B cell (primary cell): ENCODE data around the gene DUSP1. TPM values are rescaled to one million over a fixed set of nuclear protein-coding genes. Genes with fewer than 3 reads are reported as not detected.

Source experiments
- ATAC-seq: fragments of 200-7000 bp; cut with Tn5 transposase; one replicate; pipeline ENCODE4 v1.10.0; 2021; ENCODE audit warnings: low read depth, mild to moderate bottlenecking, moderate number of reproducible peaks, moderate library complexity
- CTCF ChIA-PET: fragments of 350-600 bp; sonication (Branson Sonifier 250); formaldehyde crosslinking; loops from one replicate; lab custom pipeline; 2021; ENCODE audit warnings: antibody characterized with exemption, inconsistent platforms; lab: Charles Lee
- POLR2A ChIA-PET: fragments of 350-600 bp; sonication (Branson Sonifier 250); formaldehyde crosslinking; loops from one replicate; lab custom pipeline; 2021; ENCODE audit warnings: antibody characterized with exemption; lab: Charles Lee
- DNase-seq: peaks from one replicate; pipeline ENCODE4 v3.0.0; 2013
- H2AFZ ChIP-seq: 2 replicates; pipeline ENCODE4 v1.6.1; 2012; ENCODE audit warnings: mild to moderate bottlenecking, low read depth, low read length; ENCODE audit not compliant: insufficient read depth, poor library complexity, severe bottlenecking
- H3K27ac ChIP-seq, 2 donors: 1 replicate in 1 of 2; 2 replicates in 1 of 2; pipeline ENCODE4 v1.5.1; 2012 to 2013; ENCODE audit warnings: low read length in 2 of 2, mild to moderate bottlenecking in 2 of 2, moderate library complexity in 1 of 2
- H3K27me3 ChIP-seq, 4 experiments: fragments of 200-600 bp in 1 of 4; sonication (generic) in 1 of 4; replicated peaks in 1 of 4; 1 replicate in 2 of 4; 2 replicates in 2 of 4; pipeline versions ENCODE4 v1.6.1 to v1.7.0; 2013 to 2016; ENCODE audit warnings: low read length in 3 of 4, mild to moderate bottlenecking in 2 of 4, mixed read lengths in 1 of 4, moderate library complexity in 1 of 4; ENCODE audit not compliant: insufficient read depth in 4 of 4, control insufficient read depth in 3 of 4; ENCODE audit errors: control extremely low read depth in 1 of 4
- H3K36me3 ChIP-seq, 2 experiments: replicated peaks in 1 of 2; 1 replicate in 1 of 2; 2 replicates in 1 of 2; pipeline versions ENCODE4 v1.6.1 to v1.7.1; 2013; ENCODE audit warnings: low read length in 1 of 2; ENCODE audit not compliant: insufficient read depth in 2 of 2, control insufficient read depth in 1 of 2; ENCODE audit errors: control extremely low read depth in 1 of 2, extremely low read depth in 1 of 2
- H3K4me1 ChIP-seq, 2 donors: fragments of 200-600 bp in 1 of 2; sonication (generic) in 1 of 2; 1 replicate in 1 of 2; 2 replicates in 1 of 2; pipeline versions ENCODE4 v1.5.1 to v1.6.1; 2013 to 2017; ENCODE audit warnings: low read length in 2 of 2; ENCODE audit not compliant: control insufficient read depth in 2 of 2, insufficient read depth in 2 of 2
- H3K4me2 ChIP-seq: replicated peaks from 2 replicates; pipeline ENCODE3; 2012; ENCODE audit warnings: mild to moderate bottlenecking, low read depth, low read length; ENCODE audit not compliant: poor library complexity, severe bottlenecking
- H3K4me3 ChIP-seq, 5 experiments: fragments of 200-600 bp in 1 of 5; sonication (generic) in 1 of 5; 1 replicate in 3 of 5; 2 replicates in 2 of 5; pipeline versions ENCODE4 v1.5.1 to v1.7.0; 2011 to 2016; ENCODE audit warnings: low read length in 4 of 5, mild to moderate bottlenecking in 4 of 5, low read depth in 2 of 5, control low read depth in 1 of 5, moderate library complexity in 1 of 5; ENCODE audit not compliant: insufficient read depth in 1 of 5; ENCODE audit errors: control extremely low read depth in 1 of 5, extremely low read depth in 1 of 5
- H3K79me2 ChIP-seq: fragments of 200-600 bp; sonication (generic); one replicate; pipeline ENCODE4 v1.6.0; 2016; ENCODE audit warnings: low read length; ENCODE audit not compliant: control insufficient read depth, insufficient read depth
- H3K9ac ChIP-seq: fragments of 200-600 bp; sonication (generic); 2 replicates; pipeline ENCODE4 v1.6.1; 2017; ENCODE audit warnings: mild to moderate bottlenecking, low read length, moderate library complexity
- H3K9me3 ChIP-seq, 3 donors: one replicate each; pipeline versions ENCODE4 v1.6.1 to v1.7.1; 2013; ENCODE audit warnings: low read length in 2 of 3; ENCODE audit not compliant: control insufficient read depth in 2 of 3, insufficient read depth in 1 of 3; ENCODE audit errors: control extremely low read depth in 1 of 3
- H4K20me1 ChIP-seq: 2 replicates; pipeline ENCODE4 v1.6.0; 2012; ENCODE audit warnings: mild to moderate bottlenecking, low read length; ENCODE audit not compliant: insufficient read depth, control insufficient read depth, poor library complexity, severe bottlenecking
- H3K27ac Mint-ChIP-seq: one replicate; pipeline ENCODE4 v1.8.0; 2021; ENCODE audit warnings: mixed read lengths
- H3K27me3 Mint-ChIP-seq: one replicate; pipeline ENCODE4 v1.8.0; 2021; ENCODE audit warnings: mixed read lengths
- H3K4me1 Mint-ChIP-seq: one replicate; pipeline ENCODE4 v1.8.0; 2021; ENCODE audit warnings: mixed read lengths
- H3K4me3 Mint-ChIP-seq: one replicate; pipeline ENCODE4 v1.8.0; 2021; ENCODE audit warnings: mixed read lengths
- H3K9me3 Mint-ChIP-seq: one replicate; pipeline ENCODE4 v1.8.0; 2022; ENCODE audit warnings: mixed read lengths; ENCODE audit not compliant: insufficient read depth
- CTCF ChIP-seq: fragments of 200-600 bp; IDR thresholded peaks from one replicate; pipeline ENCODE4 v1.8.0; 2022; ENCODE audit warnings: antibody characterized with exemption, mild to moderate bottlenecking
- EZH2 ChIP-seq: IDR thresholded peaks from 2 replicates; pipeline ENCODE4 v1.6.1; 2012; ENCODE audit warnings: borderline replicate concordance, low read depth, mild to moderate bottlenecking, moderate library complexity, low read length; ENCODE audit not compliant: insufficient read depth, poor library complexity, severe bottlenecking
- WGBS: methylation state at CpG from one replicate; pipeline ENCODE4 v1.1.5; 2013; ENCODE audit warnings: missing lambda C conversion rate; ENCODE audit not compliant: insufficient coverage; 5-methylcytosine and 5-hydroxymethylcytosine counted together
- intact Hi-C: fragments of 100-400 bp; cut with micrococcal nuclease; formaldehyde crosslinking; loops from one replicate; pipeline ENCODE4 v1.10.0; 2022
- polyA plus RNA-seq: library from polyadenylated mRNA; depleted of rRNA; stranded (reverse); fragments of >200 nt; gene quantifications from 2 replicates; pipeline ENCODE4 v1.2.3, GENCODE V29; 2012
- total RNA-seq, 2 donors: library from RNA; stranded (reverse); fragments of 120-200 nt in 1 of 2; gene quantifications; 1 replicate in 1 of 2; 2 replicates in 1 of 2; pipeline versions ENCODE4 v1.2.3 to v1.2.4, GENCODE V29; 2013 to 2022

Gene DUSP1
- total and polyA plus RNA-seq, 2 donors (not counting 1 experiment from before 2014, with no cell fraction given) = 71.2 to 4,228 TPM

GRCh38 chr5:172809774-172810173 lies 38.8 kb upstream of the DUSP1 start:
- Histone ChIP-seq H3K9ac (no peak overlapping the region), H2AFZ (no peak overlapping the region), H3K4me1 (peaks cover 8 to 12% of the 10 kb centered on the region in 2 donors), H3K4me3 (no peak overlapping the region), H3K79me2 (no peaks in the 10 kb centered on the region), H3K36me3 (no peaks in the 10 kb centered on the region), H3K9me3 (peaks cover 0 to 4% (median 0%) of the 10 kb centered on the region in 3 donors), H3K27ac (no peak overlapping the region), H3K27me3 (no peaks in the 10 kb centered on the region), H3K4me2 (no peak overlapping the region), H4K20me1 (no peaks in the 10 kb centered on the region)
- ATAC-seq (no peak), DNase-seq (no peak)
- POLR2A ChIA-PET = no interaction called here
- Mint-ChIP-seq H3K9me3 (no peaks in the 10 kb centered on the region), H3K4me3 (no peak overlapping the region), H3K27ac (no peak overlapping the region), H3K27me3 (no peaks in the 10 kb centered on the region), H3K4me1 (peaks cover 13% of the 10 kb centered on the region)
- intact Hi-C loops = no loop called here
- CTCF ChIA-PET = interaction anchor here (0.7 to 1.4 kb wide), 2 partner anchors 21 to 37 kb away, joined by 3 to 4 read pairs; no protein-coding TSS in a partner anchor
- WGBS = no CpG with 5 or more reads among the region's 2 CpGs
- TF ChIP-seq CTCF = no peak
- no peak for TF ChIP-seq EZH2

- peaks cover 0 to 4% (median 0%) of the 10 kb centered on the region in 3 donors for H3K9me3 ChIP-seq
- peak overlapping the region; percentile 57 to 70 (median 62) for H3K4me3 ChIP-seq
- Mint-ChIP-seq H3K9me3 (no peaks in the 10 kb centered on the region), H3K4me1 (peaks cover 13% of the 10 kb centered on the region), H3K27me3 (no peaks in the 10 kb centered on the region), H3K27ac (peak overlapping the region; percentile 92), H3K4me3 (peak overlapping the region; percentile 84)
- ATAC-seq = no peak
- TF ChIP-seq EZH2 = no peak
- H3K27me3 ChIP-seq = no peaks in the 10 kb centered on the region
- CTCF ChIA-PET = interaction anchor here (0.6 to 1.6 kb wide), 8 partner anchors 10 to 334 kb away, joined by 3 to 6 read pairs (median 4); partner anchors contain the start of gene DUSP1
- 78% methylated on average over 4 of the region's 11 CpGs for WGBS
- H2AFZ ChIP-seq = peak overlapping the region; percentile 31
- no peaks in the 10 kb centered on the region for H4K20me1 ChIP-seq
- H3K36me3 ChIP-seq = no peaks in the 10 kb centered on the region
- DNase-seq = no peak
- POLR2A ChIA-PET = interaction anchor here (0.8 to 2.7 kb wide), 8 partner anchors 22 to 44 kb away, joined by 3 to 29 read pairs (median 6); partner anchors contain the start of gene DUSP1
- peak overlapping the region; percentile 76 for H3K4me2 ChIP-seq
- peak overlapping the region; percentile 94 to 95 for H3K27ac ChIP-seq
- no peaks in the 10 kb centered on the region for H3K79me2 ChIP-seq
- H3K4me1 ChIP-seq = peaks cover 8 to 12% of the 10 kb centered on the region in 2 donors
- H3K9ac ChIP-seq = peak overlapping the region; percentile 72
- intact Hi-C loops = loop anchor here (1.0 kb wide), 7 partner anchors 26 to 175 kb away; partner anchors contain the start of genes ATP6V0E1, ERGIC1 and RPL26L1
Measured at GRCh38 chr5:172807766-172808311, 36.8 kb upstream of the DUSP1 start.
